Keratinocyte (primary cell): Measurements from ENCODE around the gene CABLES2.

Experiments used
- EZH2 ChIP-seq: IDR thresholded peaks from one replicate; pipeline ENCODE4 v1.6.1; 2012; ENCODE audit warnings: inconsistent platforms, mild to moderate bottlenecking, low read length, moderate library complexity
- TF ChIP-seq, protein P1 (sequence below), 3 experiments: IDR thresholded peaks in 1 of 3; conservative IDR thresholded peaks in 1 of 3; optimal IDR thresholded peaks in 1 of 3; 2 replicates in 2 of 3; 3 replicates in 1 of 3; pipeline versions ENCODE3 to v1.5.1; 2011; ENCODE audit warnings: low read length in 3 of 3, mild to moderate bottlenecking in 3 of 3, moderate library complexity in 2 of 3, control low read depth in 1 of 3, inconsistent platforms in 1 of 3; ENCODE audit not compliant: insufficient read depth in 2 of 3; ENCODE audit errors: extremely low read depth in 1 of 3

DNA sequence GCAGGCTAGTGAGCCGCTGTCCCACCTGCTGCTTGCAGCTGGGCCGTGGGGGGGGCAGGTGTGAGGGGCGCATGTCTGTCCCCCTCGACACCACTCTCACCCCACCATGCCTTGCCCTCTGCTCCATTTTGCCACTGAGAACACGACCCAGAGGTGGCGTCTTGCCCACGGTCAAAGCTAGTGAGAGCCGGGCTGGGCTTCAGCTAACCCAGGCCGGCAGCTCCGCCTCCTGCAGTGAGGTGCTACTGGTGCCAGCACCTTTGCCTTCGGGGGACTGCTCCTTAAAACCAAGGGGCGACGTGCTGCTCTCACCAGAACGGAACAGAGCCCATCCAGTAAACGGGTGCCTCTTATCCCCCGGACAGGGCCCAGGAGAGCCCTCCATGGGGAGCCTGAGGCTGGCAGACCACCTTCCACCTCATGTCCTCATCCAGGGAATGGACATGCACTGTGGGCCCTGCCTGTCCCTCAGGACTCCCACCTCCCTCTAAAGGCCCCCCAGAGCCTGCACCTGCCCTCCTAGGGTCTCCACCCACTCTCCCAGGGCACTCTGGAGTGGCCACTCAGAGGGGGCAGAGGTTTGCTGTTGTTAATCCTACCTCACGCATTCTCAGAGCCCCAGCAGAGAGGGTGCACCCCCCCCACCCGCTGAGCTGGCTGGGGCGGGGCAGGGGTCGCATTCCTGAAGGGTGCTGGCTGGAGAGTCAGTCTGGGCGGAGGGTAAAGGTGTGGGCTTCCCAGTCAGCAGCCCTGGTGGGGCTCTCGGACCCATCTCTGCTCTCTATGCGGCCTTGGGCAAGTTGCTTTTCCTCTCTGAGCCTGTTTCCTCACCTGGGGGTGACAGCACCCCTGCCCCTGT lies 17.4 kb upstream of the CABLES2 start:
- TF ChIP-seq, protein P1, sequence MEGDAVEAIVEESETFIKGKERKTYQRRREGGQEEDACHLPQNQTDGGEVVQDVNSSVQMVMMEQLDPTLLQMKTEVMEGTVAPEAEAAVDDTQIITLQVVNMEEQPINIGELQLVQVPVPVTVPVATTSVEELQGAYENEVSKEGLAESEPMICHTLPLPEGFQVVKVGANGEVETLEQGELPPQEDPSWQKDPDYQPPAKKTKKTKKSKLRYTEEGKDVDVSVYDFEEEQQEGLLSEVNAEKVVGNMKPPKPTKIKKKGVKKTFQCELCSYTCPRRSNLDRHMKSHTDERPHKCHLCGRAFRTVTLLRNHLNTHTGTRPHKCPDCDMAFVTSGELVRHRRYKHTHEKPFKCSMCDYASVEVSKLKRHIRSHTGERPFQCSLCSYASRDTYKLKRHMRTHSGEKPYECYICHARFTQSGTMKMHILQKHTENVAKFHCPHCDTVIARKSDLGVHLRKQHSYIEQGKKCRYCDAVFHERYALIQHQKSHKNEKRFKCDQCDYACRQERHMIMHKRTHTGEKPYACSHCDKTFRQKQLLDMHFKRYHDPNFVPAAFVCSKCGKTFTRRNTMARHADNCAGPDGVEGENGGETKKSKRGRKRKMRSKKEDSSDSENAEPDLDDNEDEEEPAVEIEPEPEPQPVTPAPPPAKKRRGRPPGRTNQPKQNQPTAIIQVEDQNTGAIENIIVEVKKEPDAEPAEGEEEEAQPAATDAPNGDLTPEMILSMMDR (optimal IDR thresholded peaks at IDR 0.05 in 1 of 3, IDR thresholded peaks at IDR 0.05 in 1 of 3, conservative IDR thresholded peaks at IDR 0.05 in 1 of 3; ENCODE audit: extremely low read depth in 1 of 3, insufficient read depth in 2 of 3, low read length in 3 of 3), result no peak
- TF ChIP-seq EZH2, result no peak
